ENCODE results near the gene IQSEC3. TPM values are rescaled to one million over a fixed set of nuclear protein-coding genes. Genes with fewer than 3 reads are reported as not detected.

Gene IQSEC3
- total RNA-seq, 1 experiment from 2014 or later = not detected

- TF ChIP-seq POLR2AphosphoS5 (IDR thresholded peaks at IDR 0.05; ENCODE audit: low read depth, low read length) = no peak
- TF ChIP-seq SIN3A (IDR thresholded peaks at IDR 0.05; ENCODE audit: borderline replicate concordance, insufficient read depth, low read depth, low read length) = no peak
- TF ChIP-seq REST (IDR thresholded peaks at IDR 0.05; ENCODE audit: insufficient read depth in 1 of 2, low read depth in 2 of 2, low read length in 1 of 2) = no peak
- TF ChIP-seq CTCF (IDR thresholded peaks at IDR 0.05) = no peak
- TF ChIP-seq TCF7L2 (IDR thresholded peaks at IDR 0.05; ENCODE audit: low read depth, low read length) = no peak
- Histone ChIP-seq H3K9me3 (ENCODE audit: control insufficient read depth, insufficient read depth, low read depth, low read length) (no peaks in the 10 kb centered on the region), H3K27me3 (ENCODE audit: control insufficient read depth, insufficient read depth, low read length) (no peaks in the 10 kb centered on the region), H3K27ac (ENCODE audit: low read length) (no peak overlapping the region), H3K36me3 (ENCODE audit: control insufficient read depth, insufficient read depth, low read length) (no peaks in the 10 kb centered on the region), H3K4me1 (ENCODE audit: control insufficient read depth, insufficient read depth, low read length) (no peaks in the 10 kb centered on the region), H3K4me3 (ENCODE audit: low read depth in 2 of 2, low read length in 2 of 2) (no peak overlapping the region)
- no TSS peak for BruUV-seq (replicated peaks)
- DNase-seq (ENCODE audit: low read depth, low spot score) (no peak), ATAC-seq (no peak)
- CTCF ChIA-PET = interaction anchor here (0.6 kb wide), 1 partner anchor 66 kb away, joined by 3 read pairs; no protein-coding TSS in a partner anchor
- POLR2A ChIA-PET = no interaction called here
- intact Hi-C loops (cut with micrococcal nuclease; ENCODE audit: unreplicated experiment) (no loop called here), in situ Hi-C loops (cut with HindIII; ENCODE audit: low pct_unique_long_range_greater_than_20kb, low sequenced_read_pairs) (no loop called here)
Observed at GRCh38 chr12:227286-227915, 160.8 kb downstream of the IQSEC3 start.

Other genes starting within 250 kb of the IQSEC3 start
- 1.0 TPM for gene SLC6A12, start 147.4 kb downstream of the IQSEC3 start, total RNA-seq (2021; ENCODE audit: unreplicated experiment)
- gene SLC6A13, start 196.1 kb downstream of the IQSEC3 start, total RNA-seq (2021; ENCODE audit: unreplicated experiment) = 0.57 TPM